Pancreas (tissue), 10 donors: Measurements from ENCODE around the gene NAP1L4. TPM values are rescaled to one million over a fixed set of nuclear protein-coding genes. Genes with fewer than 3 reads are reported as not detected.

Source experiments
- ATAC-seq, 4 donors: fragments of 200-7000 bp; cut with Tn5 transposase; one replicate each; pipeline versions ENCODE4 v1.8.0 to v1.9.1; 2020; ENCODE audit warnings: mild to moderate bottlenecking in 4 of 4, moderate library complexity in 4 of 4
- DNase-seq, 6 donors: peaks; one replicate each; pipeline ENCODE4 v3.0.0-alpha.2; 2020
- FAIRE-seq: peaks from 2 replicates; lab custom pipeline; 2012; peaks lifted over from hg19 to GRCh38; lab: Jason Lieb, UNC
- H3K27ac ChIP-seq, 4 donors: fragments of 200-600 bp; sonication (generic); 1 replicate in 3 of 4; 2 replicates in 1 of 4; pipeline versions ENCODE4 v1.5.0 to v1.8.0; 2020
- H3K27me3 ChIP-seq, 4 donors: fragments of 200-600 bp; one replicate each; pipeline ENCODE4 v1.8.0; 2021
- H3K36me3 ChIP-seq, 3 donors: fragments of 200-600 bp; sonication (generic) in 1 of 3; one replicate each; pipeline versions ENCODE4 v1.5.0 to v1.8.0; 2020 to 2021
- H3K4me1 ChIP-seq, 3 donors: fragments of 200-600 bp; one replicate each; pipeline ENCODE4 v1.8.0; 2021
- H3K4me3 ChIP-seq, 4 donors: fragments of 200-600 bp; sonication (generic) in 2 of 4; one replicate each; pipeline versions ENCODE4 v1.5.0 to v1.8.0; 2020 to 2021
- H3K9me3 ChIP-seq, 4 donors: fragments of 200-600 bp; one replicate each; pipeline ENCODE4 v1.8.0; 2021
- CTCF ChIP-seq, 4 donors: fragments of 200-600 bp; sonication (generic) in 3 of 4; IDR thresholded peaks; one replicate each; pipeline versions ENCODE4 v1.5.0 to v1.8.0; 2021; ENCODE audit warnings: antibody characterized with exemption in 4 of 4
- WGBS, 2 donors: extraction: QIAGEN DNeasy Blood & Tissue Kit; methylation state at CpG; one replicate each; pipeline ENCODE4 v1.1.7; 2013; 5-methylcytosine and 5-hydroxymethylcytosine counted together
- intact Hi-C, 3 donors: fragments of 100-400 bp; cut with DNase I; formaldehyde crosslinking; loops; one replicate each; pipeline versions ENCODE4 v1.11.1 to v1.14.2; 2022
- polyA plus RNA-seq, 2 donors: library from polyadenylated mRNA; stranded (reverse); fragments of 200-250 nt; gene quantifications; one replicate each; pipeline ENCODE4 v1.2.3, GENCODE V29; 2013
- total RNA-seq, 6 donors: library from RNA; stranded (reverse); fragmentation: NEBNext Ultra II Directional in 4 of 6; extraction: Animal tissue kit (Norgen Biotek cat#: 25700) in 4 of 6; gene quantifications; one replicate each; pipeline versions ENCODE4 v1.2.1 to v1.2.4, GENCODE V29; 2021 to 2023
- donor health status: healthy with polysubstance abuse.
- donor health status: DM: no; HTN: no; CAD: no; lungs with moderate emphysema.
- donor health status: DM: no; HTN: no; CAD: no.
- donor health status: control.
- donor health status: control.
- donor health status: Bipolar disorder and iron deficiency.
- donor health status: DM: yes; HTN: yes; CAD: no.
- donor health status: DM: no; HTN: no; CAD: no.
- donor health status: DM: no; HTN: no; CAD: no.
- donor health status: DM: yes; HTN: yes; CAD: no.

NAP1L4 gene
- total and polyA plus RNA-seq, 8 donors = 29.3 to 67.4 (median 41.0) TPM

- Histone ChIP-seq H3K9me3 (no peaks in the 10 kb centered on the region), H3K27ac (no peak overlapping the region), H3K4me3 (no peak overlapping the region), H3K4me1 (peaks cover 12 to 15% (median 13%) of the 10 kb centered on the region in 3 donors), H3K27me3 (no peaks in the 10 kb centered on the region), H3K36me3 (no peaks in the 10 kb centered on the region)
- FAIRE-seq = no peak
- intact Hi-C loops = no loop called here
- ATAC-seq = no peak
- no peak for TF ChIP-seq CTCF (IDR thresholded peaks at IDR 0.05)
- 93 to 97% methylated on average over 16 of the region's 16 CpGs for WGBS, 2 donors
- peak in 2 of 6 donors; percentile 28 to 67 for DNase-seq
Observed at GRCh38 chr11:2916892-2917645, 75.1 kb downstream of the NAP1L4 start.

- TF ChIP-seq CTCF (IDR thresholded peaks at IDR 0.05) = no peak
- ATAC-seq (no peak), DNase-seq (peak in 2 of 6 donors; percentile 26 to 68), FAIRE-seq (no peak)
- Histone ChIP-seq H3K27ac (no peak overlapping the region), H3K27me3 (no peaks in the 10 kb centered on the region), H3K4me3 (no peak overlapping the region), H3K4me1 (peaks cover 20 to 23% (median 21%) of the 10 kb centered on the region in 3 donors), H3K36me3 (no peaks in the 10 kb centered on the region), H3K9me3 (no peaks in the 10 kb centered on the region)
- WGBS, 2 donors = 83 to 88% methylated on average over 20 of the region's 20 CpGs
- intact Hi-C loops = no loop called here
Observed at GRCh38 chr11:2916114-2916891, 75.8 kb downstream of the NAP1L4 start.

DNA sequence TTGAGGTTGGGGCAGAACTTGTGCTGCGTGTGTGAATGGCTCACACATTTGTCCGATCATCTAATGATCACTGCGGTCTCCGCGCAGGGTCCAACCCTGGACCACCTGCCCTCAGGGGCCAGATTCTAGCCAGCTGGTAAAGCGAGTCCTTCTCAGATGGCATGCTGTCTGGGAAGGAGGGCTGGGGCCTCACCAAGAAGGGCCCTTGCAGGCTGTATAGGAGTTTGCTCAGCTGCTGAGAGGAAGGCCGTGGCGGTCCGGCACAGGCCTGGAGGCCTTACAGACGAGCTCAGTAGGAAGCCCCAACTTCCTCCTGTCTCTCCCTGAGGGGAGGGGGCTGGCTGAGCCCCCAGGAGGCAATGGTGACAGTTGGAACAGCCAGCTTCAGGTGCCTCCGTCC, 76.7 kb downstream of the NAP1L4 start:
- Histone ChIP-seq H3K36me3 (no peaks in the 10 kb centered on the region), H3K4me1 (peaks cover 22 to 28% (median 23%) of the 10 kb centered on the region in 3 donors), H3K27ac (no peak overlapping the region), H3K9me3 (no peaks in the 10 kb centered on the region), H3K27me3 (no peaks in the 10 kb centered on the region), H3K4me3 (no peak overlapping the region)
- FAIRE-seq = no peak
- peak in 1 of 6 donors; percentile 54 for DNase-seq
- 92% methylated on average over 11 of the region's 11 CpGs for WGBS, 2 donors
- no peak for TF ChIP-seq CTCF (IDR thresholded peaks at IDR 0.05)
- no peak for ATAC-seq
- intact Hi-C loops = no loop called here

- peaks cover 22 to 28% (median 23%) of the 10 kb centered on the region in 3 donors for H3K4me1 ChIP-seq
- no peak overlapping the region for H3K27ac ChIP-seq
- ATAC-seq (no peak), FAIRE-seq (no peak), DNase-seq (peak in 2 of 6 donors; percentile 48 to 77)
- intact Hi-C loops = no loop called here
- no peaks in the 10 kb centered on the region for H3K27me3 ChIP-seq
- H3K9me3 ChIP-seq = no peaks in the 10 kb centered on the region
- H3K4me3 ChIP-seq = no peak overlapping the region
- no peak for TF ChIP-seq CTCF (IDR thresholded peaks at IDR 0.05)
- 90% methylated on average over 18 of the region's 18 CpGs for WGBS, 2 donors
- H3K36me3 ChIP-seq = no peaks in the 10 kb centered on the region
Observed at GRCh38 chr11:2914455-2915195, 77.5 kb downstream of the NAP1L4 start.
